Posterior vena cava (tissue), 2 donors: Measurements from ENCODE around the gene ZNF839. TPM values are rescaled to one million over a fixed set of nuclear protein-coding genes. Genes with fewer than 3 reads are reported as not detected.

ENCODE experiments used
- DNase-seq: peaks from one replicate; pipeline ENCODE4 v3.0.0-alpha.2; 2020; ENCODE audit warnings: low spot score
- intact Hi-C, 2 donors: fragments of 100-400 bp; cut with DNase I; formaldehyde crosslinking; loops; one replicate each; pipeline versions ENCODE4 v1.14.1 to v1.14.2; 2022 to 2023
- total RNA-seq, 2 donors: library from RNA; stranded (reverse); fragmentation: NEBNext Ultra II Directional; extraction: Animal tissue kit (Norgen Biotek cat#: 25700); gene quantifications; one replicate each; pipeline ENCODE4 v1.2.1, GENCODE V29; 2021
- donor health status: DM: yes; HTN: yes; CAD: no.
- donor health status: DM: yes; HTN: yes; CAD: no.

ZNF839 gene
- total RNA-seq, 2 donors from 2014 or later, result 5.0 to 6.6 TPM

DNA sequence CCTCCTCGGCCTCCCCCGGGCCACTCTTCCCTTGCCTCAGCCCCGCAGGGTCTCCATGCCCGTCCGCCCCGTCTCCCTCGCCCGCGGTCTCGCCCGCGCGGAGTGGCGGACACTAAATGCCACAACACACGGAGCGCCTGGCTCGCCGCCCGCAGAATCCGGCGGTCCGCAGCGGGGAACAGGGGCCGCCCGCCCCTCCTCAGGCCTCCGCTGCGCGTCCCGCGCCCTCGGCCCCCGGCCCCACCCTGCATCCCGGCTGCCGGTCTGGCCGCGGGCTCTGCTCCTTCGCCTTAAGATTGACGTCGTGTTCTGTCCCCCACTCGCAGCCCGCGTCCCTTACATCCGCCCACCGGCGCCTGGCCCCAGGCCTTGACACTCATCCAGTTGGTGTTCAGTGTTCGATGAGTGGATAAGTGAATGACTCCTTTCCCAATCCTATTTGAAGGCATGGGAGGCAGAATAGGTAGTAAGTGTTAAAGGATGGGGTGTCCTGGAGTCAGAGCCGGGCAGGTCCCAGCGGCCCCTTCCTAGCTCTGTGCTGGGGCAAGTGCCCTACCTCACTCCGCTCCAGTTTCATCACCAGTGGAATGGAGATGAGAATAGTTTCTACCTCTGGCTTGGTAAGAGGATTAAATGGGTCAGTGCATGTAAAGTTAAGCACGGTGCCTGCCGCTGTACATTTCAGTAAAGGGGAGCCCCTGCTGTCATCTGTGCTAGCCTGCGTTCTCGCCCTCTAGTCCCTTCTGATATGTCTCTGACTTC, 43.8 kb downstream of the ZNF839 start:
- DNase-seq, result peak; percentile 85
- intact Hi-C loops, result loop anchor here in 1 of 2 donors (10.0 kb wide), 1 partner anchor 151 kb away; no protein-coding TSS in a partner anchor

DNA sequence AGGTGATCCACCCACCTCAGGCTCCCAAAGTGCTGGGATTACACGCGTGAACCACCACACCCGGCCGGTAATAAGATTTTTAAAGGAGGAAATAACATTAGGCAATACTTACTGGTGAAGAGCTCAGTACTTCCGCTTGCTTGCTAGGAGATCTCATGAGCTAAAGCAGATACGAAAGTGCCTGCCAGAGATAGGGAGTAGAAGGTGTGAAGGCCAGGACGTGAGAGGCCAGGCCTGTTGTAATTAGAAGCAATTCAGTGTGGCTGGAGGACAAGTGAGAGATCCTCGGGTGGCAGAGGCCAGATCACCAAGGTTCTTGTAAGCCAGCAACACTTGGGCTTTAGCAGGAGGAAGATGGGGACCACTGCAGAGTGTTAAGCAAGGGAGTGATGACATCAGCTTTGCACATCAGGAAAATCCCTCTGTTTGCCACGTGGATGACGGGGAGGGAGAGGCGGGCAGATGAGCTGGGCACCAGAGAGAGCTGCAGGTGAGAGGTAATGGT, 50.8 kb downstream of the ZNF839 start:
- DNase-seq, result no peak
- intact Hi-C loops, result no loop called here

DNA sequence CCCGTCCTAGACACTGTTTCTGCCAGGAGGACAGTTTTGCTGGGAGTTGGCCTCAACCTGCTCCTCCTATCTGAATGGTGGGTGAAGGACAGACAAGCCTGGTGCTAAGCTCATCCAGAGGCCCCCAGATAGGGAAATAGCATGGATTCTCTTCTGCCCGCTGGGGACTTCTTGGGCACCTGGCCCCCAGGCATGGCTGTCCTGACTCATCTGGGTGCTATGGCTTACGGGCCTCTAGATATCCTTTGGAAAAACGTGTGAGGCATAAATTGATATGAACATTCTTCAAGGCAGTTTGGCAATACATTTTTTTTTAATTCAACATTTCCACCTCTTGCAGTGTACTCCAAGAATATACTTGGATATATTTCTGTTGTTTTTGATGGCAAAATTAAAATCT, 51.8 kb downstream of the ZNF839 start:
- no peak for DNase-seq
- intact Hi-C loops, result no loop called here

DNA sequence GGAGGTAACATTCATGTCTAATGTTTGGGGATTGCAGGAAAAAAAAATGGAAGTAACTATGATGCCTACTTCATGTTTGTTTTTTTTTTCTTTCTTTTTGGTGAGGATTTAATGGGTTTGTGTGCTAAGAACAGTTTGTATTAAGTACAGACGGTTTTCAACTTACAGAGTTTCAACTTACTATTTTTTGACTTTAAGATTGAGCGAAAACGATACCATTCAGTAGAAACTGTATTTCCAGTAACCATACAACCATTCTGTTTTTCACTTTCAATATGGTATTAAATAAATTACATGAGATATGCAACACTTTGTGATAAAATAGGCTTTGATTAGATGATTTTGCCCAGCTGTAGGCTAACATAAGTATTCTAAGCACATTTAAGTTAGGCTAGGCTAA, 53.6 kb downstream of the ZNF839 start:
- intact Hi-C loops, result no loop called here
- DNase-seq, result no peak

DNA sequence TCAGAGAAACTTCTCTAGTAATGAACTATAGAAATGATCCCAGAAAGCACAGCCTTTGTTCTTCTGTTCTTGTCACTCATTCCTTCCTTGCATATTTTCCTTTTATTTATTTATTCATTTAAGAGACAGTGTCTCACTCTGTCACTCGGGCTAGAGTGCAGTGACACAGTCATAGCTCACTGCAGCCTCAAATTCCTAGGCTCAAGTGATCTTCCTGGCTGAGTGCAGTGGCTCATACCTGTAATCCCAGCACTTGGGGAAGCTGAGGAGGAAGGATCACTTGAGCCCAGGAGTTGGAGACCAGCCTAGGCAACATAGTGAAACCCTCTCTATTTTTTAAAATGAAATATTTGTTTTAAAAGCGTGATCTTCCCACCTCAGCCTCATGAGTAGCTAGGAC, 54.7 kb downstream of the ZNF839 start:
- intact Hi-C loops, result no loop called here
- DNase-seq, result no peak

DNA sequence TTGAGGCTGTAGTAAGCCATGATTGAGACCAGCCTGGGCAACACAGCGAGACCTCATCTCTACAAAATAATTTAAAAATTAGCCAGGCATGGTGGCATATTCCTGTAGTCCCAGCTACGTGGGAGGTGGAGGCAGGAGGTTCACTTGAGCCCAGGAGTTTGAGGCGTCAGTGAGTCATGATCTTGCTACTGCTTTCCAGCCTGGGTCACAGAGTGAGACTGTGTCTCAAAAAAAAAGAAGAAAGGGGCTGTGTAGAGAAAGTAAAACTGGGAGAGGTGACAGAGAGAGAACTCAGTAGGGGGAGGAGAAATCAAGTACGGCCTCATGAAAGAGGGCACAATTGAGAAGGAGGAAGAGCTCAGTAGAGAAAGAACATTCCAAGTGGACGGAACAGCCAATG, 55.6 kb downstream of the ZNF839 start:
- DNase-seq, result no peak
- intact Hi-C loops, result no loop called here

DNA sequence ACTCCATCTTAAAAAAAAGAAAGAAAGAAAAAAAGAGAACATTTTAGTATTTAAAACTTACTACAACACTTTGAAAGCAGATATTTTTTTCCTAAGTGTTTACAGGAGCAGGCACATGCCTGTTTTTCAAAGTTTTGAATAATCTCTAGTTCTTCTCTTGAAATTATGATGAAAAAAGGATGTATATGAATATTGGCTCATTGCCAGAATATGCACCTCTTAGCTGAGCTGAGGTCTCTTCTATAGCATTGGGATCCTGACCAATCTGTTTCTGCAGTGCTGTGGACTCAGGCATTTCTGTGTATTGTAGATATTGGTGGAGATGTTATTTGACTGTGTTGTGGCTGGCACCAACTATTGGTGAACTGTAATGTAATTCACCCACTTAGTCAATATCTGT, 58.1 kb downstream of the ZNF839 start:
- DNase-seq, result no peak
- intact Hi-C loops, result no loop called here

DNA sequence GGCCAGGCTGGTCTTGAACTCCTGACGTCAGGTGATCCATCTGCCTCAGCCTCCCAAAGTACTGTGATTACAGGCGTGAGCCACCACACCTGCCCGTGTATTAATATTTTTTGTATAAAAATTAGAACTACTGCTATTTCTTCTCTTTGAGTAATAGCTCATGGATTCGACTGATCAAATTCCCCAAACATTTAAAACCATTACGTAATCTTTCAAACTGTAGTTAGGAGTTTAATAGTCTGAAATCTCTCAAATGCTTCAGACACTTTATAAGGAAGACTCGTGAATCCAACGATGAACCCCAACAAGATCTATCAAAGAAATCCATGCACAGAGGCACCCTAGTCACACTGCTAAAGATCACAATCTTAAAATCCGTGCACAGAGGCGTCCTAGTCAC, 59.3 kb downstream of the ZNF839 start:
- DNase-seq, result no peak
- intact Hi-C loops, result no loop called here

DNA sequence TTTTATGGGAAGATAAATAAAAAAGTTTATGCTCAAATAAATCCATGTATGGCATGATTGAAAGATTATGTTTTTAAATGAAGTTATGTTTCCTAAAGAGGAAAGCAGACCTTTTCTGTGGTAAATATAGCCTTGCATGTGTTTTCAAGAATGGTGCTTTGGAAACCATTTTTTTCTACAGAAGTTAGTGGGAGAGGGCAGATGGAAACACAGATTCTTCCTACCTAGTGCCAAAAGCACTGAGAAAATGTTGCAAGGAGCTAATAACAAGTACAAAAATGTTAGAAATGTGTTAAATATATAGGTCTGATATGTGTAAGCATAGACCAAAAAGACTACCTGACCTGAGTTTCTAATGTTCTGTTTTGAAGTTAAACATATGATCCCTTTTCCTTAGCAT, 67.5 kb downstream of the ZNF839 start:
- DNase-seq, result no peak
- intact Hi-C loops, result no loop called here

DNA sequence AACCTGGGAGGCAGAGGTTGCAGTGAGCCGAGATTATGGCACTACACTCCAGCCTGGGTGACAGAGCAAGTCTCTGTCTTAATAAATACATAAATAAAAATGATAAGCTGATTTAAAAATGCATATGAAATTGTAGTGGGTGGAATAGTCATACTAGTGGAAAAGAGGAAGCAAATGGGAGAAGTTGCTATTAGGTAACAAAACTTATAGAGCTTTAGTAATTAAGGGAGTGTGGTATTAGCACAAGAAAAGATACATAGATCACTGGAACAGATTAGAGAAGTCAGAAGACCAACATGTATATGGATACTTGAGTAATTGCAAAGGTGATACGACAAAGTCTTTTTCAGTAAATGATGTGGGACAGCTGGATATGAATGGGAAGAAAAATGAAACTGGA, 69.7 kb downstream of the ZNF839 start:
- intact Hi-C loops, result no loop called here
- DNase-seq, result no peak

DNA sequence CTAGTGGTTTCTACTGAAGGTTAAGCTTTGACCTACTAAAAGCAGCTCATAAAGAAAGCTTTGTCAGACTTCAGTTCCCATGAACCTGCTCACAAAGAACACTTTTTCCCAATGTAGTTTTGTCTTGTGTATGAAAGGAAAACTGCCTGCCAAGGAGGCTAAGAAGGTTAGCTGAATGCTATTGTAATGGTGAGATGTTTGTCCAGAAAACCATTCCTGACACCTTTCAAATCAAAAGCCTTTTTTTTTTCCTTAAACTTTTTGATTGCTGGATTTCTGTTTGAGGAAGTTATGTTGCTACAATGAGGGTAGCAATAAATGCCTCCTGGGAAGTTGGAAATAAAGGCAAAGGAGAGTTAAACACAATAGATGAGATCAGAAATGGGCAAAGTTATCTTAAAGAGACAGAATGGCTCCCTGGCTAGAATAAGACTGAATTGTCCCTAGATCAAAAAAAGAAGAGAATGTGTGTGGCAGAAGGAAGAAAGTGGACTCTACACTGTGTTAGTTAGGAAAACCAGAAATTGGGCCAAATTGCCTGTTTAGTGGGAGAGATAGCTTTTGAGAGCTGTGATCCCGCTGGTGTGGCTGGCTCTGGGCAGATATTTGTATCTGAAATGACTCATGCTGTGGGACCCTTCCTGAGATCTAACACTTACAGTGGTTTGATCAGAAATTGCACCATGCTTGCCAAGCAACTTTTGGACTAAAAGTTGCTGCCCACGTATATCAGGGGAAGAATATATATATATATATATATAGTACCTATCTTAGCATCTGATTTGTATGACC, 70.7 kb downstream of the ZNF839 start:
- DNase-seq, result no peak
- intact Hi-C loops, result no loop called here

Other genes with a start within 250 kb of the ZNF839 start
- 100 to 1,000 TPM; 274 to 464 TPM for gene HSP90AA1, start 232.7 kb upstream of the ZNF839 start, total RNA-seq
- gene WDR20, start 179.8 kb upstream of the ZNF839 start, total RNA-seq, result 10 to 100 TPM; 27.6 to 28.0 TPM
- 10 to 100 TPM in 1 of 2 donors, 1 to 10 TPM in 1; 8.4 to 10.0 TPM for gene MOK, start 14.6 kb upstream of the ZNF839 start, total RNA-seq
- gene CINP, start 43.1 kb downstream of the ZNF839 start, total RNA-seq, result 10 to 100 TPM; 27.4 to 30.7 TPM
- gene TECPR2, start 43.2 kb downstream of the ZNF839 start, total RNA-seq, result 10 to 100 TPM; 34.3 to 45.5 TPM
- gene ANKRD9, start 190.0 kb downstream of the ZNF839 start, total RNA-seq, result 10 to 100 TPM; 14.0 TPM